OCI-M2 (cell line): Measurements from ENCODE around the gene PCSK6.

ENCODE experiments used
- DNase-seq: peaks from one replicate; lab custom pipeline; 2025; ENCODE audit not compliant: unreplicated experiment; lab: John Stamatoyannopoulos, UW

PCSK6 gene

DNA sequence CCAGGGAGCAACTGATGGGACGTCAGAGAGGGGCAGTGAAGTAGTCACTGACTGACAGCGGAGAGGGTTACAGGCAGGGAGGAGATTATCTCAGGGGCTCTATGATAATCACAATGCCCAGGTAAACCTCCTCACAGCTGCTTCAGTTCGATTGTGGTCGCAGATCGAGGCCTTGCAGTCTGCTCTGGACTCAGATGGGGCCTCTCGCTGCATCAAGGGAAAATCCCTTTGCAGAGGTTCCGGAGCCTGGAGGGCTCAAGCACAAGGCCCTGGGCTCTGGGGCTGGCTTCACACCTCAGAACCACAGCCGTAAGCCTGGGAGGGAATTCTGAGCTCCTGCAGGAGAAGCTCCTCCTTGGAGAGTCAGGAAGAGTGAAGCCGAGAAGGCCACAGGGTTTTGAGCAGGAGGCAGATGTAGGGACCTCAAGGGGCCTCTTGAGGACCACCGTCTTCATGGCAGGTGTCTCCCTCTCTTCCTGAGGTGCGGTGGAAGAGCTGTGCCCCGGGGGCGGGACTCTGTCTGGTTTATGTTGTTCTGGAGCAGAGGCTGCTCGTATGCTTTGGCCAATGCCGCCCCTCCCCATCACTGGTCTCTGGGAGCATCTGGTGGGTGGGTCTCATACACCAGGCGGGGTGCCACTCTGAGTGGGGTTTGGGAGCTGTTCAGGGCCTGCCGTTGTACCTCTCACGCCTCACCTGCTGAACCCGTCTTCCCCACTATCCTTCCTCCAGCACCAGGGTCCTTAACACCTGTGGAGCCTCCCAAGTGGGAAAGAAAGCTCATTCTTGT lies 175.0 kb downstream of the PCSK6 start:
- DNase-seq: no peak

DNA sequence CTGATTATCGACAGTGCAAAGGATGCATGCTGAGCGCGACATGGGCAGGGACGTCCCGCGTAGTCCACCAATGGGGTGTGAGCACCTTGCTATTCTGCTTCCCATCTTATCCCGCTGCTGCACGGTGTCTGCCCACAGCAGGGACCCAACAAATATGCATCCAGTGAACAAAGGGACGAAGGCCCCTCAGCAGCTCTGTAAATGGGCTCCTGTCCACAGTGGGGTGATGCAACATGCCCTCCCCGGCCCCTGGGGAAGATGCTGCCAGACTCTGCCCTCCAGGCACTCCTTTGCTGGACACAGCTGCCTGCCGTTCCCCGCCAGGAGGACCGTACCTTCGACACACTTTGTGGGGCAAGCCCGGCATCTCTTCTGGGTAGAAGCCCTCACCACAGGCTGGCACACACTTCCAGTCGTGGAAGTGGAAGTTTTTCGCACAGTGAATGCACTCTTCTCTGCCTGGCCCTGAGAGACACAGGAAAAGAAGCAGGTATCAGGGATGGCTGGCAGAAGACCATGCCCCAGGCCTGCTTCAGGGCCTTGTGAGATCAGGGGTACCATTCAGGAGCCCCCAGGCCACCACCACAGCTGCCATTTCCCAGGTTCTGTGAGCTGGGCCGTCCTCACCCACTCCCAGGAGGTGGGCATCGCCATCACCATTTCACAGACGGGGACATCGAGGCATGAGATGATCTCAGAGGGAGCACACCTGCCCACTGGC lies 176.3 kb downstream of the PCSK6 start:
- no peak for DNase-seq

- DNase-seq: no peak
Measured at GRCh38 chr15:101310508-101310907, 179.0 kb downstream of the PCSK6 start.

- DNase-seq: no peak
Measured at GRCh38 chr15:101310161-101310480, 179.4 kb downstream of the PCSK6 start.

GRCh38 chr15:101309436-101310160 lies 179.9 kb downstream of the PCSK6 start:
- no peak for DNase-seq

DNA sequence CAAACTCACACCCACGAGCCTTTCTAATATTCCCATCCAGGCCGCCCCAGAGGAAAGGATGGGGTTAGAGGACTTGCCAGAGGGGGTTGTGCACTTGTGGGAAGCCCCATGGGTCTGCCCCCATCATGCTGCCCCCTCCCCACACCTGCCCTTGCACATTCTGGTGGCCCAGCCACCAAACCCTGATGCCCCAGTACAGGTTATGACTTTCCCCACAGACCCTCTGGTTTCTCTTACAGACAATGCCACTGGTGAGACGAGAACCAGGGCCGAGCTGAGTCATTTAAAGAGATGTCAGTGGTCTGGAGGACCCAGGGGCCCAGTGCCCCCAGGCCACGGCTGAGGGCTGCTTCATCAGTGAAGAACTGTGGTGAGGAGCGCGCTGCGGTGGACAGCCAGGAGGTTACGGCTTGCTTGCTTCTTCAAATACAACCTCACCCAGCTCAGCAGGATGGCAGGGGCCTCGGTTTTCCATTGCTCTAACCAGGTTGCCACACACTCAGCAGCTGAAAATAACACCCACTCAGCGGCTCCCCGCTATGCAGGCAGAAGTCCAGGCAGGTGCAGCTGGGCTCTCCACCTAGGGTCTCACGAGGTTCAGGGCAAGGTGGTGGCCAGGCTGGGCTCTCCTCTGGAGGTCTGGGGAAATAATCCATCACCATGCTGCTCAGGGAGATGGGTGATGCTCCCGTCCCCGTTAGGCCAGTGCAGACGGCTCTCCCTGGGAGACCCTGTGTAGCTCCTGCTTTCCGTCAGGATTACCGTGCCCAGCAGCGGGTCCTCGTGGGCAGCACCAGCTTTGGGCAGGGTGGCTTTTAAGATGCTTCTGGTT lies 180.7 kb downstream of the PCSK6 start:
- no peak for DNase-seq

DNA sequence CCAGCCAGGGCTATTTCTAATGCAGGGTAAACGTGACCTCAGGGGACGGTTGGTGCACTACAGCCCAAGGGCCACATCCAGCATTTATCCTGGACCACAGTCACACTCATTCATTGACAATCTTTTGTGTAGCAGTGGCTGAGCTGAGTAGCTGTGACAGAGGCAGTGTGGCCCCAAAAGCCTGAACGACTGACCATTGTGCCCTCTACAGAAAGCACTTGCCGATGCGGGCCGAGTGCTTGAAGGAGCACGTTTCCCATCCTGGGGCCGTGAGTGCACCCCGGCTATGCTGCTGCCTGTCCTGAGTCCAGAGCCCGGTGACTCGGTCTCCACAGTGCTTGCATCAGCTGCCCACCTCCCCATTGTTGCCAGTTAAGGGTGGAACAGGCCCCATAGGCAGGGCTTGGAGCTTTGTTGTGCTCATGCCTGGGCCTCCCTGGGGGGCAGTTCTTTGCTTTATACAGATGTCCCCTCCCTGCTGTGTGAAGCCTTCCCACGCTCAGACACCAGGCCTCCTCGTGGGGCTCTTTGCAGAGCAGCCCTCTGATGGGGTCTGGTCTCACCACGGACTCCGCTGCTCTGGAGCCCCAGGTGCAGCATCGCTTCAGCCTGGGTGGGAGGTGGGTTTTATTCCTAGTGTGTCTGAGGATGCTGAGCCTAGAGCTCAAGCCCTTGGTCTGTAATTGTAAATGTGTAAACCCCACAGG lies 181.5 kb downstream of the PCSK6 start:
- DNase-seq: no peak

DNA sequence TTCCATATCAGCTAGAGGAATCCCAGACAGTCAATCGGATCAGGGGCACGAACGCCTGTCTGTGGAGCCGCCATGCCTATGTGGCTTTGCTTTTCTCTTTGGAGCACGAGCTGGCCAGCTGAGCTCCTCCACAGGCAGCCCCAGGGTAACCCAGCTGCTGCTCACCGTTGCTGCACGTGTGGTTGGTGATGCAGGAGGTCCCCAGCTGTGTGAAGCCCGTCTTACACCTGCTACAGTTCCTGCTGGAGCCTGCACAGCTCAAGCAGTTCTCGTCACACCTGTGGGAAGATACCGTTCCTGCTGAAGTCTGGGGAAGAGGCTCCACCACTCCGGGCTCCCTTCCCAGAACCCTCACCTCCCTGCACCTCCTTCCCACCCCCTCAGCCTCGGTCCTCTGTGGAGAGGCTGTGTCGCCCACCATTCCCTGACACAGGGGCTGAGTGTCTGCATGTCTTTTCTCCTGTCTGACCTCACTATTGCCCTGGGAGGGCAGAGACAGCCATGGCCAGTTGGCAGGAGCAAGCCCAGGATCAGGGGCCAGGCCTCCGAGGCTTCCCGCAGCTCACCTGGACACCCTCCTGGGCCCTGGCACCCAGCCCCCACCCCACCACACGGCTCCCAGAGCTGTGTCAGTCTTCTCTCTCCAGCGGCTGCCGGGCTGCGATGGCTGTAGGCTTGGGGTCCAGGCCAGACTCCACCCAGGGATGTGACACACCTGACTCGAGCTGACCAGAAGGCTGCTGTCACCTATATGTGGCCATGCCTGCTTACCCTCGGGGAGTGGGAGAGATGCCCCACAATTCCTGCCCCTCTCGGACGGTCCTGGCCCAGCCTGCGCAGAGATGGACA lies 182.2 kb downstream of the PCSK6 start:
- DNase-seq: no peak

GRCh38 chr15:101306341-101307047 lies 183.0 kb downstream of the PCSK6 start:
- DNase-seq: no peak

DNA sequence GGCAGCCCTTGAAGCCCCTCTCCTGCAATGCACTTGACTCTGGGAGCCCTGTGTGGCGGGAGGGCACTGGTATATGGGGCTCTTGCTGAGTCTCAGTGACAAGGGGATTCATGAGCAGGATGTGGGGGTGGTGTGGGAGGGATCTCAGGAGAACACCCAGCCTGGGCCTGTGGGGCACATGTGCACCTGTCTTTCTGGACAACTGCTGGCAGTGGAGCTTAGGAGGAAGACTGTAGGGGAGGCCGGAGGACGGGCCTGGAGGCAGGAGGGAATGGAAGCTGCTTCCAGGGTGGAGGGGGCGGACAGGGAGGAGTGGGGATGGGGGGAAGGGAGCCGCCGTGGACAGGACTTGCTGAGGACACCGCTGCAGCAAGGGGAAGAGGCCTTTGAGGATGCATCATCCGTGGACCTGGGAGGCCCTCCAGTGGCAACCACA lies 183.7 kb downstream of the PCSK6 start:
- no peak for DNase-seq

DNA sequence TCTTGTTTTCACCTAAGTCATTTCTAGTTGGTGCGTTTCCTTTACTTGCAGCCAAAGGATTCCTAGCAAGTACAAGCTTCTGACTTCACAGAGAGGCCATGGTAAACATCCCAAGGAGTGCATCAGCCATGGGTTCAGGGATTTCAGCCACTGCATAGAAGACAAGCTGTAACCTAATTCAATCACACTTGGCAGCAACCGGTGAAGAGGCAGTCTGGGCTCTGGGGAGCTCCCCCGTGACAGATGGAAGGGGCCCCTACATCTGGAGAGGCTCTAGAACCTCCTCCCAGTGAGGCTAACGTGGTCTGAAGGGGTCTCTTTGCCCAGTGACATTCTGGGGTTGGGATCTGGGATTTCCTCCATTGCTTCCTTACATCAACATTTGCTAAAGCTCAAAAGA lies 186.1 kb downstream of the PCSK6 start:
- DNase-seq: no peak

GRCh38 chr15:101296418-101297405 lies 192.8 kb downstream of the PCSK6 start:
- no peak for DNase-seq

DNA sequence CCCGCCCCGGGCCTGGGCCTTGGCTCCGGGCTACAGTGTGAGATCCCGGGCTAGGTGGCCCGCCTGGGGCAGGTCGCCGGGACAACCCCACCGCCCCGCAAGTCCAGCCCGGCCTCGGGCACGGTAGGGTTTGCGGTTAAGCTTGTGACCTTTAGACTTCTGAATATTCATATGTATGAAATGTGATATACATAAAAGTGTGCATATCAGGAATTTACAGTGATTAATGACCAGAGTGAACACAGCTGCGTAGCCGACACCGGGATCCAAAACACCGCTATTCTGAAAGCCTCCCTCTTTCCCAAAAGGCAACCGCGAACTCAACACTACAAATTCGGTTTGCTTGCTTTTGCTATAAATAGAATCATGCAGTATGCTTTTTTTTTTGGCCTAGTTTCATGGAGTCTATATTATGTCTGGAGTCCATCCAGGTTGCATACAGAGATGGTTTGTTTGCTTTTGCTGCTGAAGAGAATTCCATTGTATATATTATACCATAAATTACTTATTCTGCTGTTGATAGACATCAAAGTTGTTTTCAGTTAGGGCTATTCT lies 193.8 kb downstream of the PCSK6 start:
- no peak for DNase-seq

- DNase-seq: peak; percentile 22
Measured at GRCh38 chr15:101294731-101295606, 194.5 kb downstream of the PCSK6 start, which contains the start of gene SNRPA1. Gene SNRPA1, minus strand, starts transcription at chr15:101295248. Its CDS starts 70 bp downstream, at chr15:101295178.

- DNase-seq: no peak
Measured at GRCh38 chr15:101293122-101293521, 196.4 kb downstream of the PCSK6 start.

GRCh38 chr15:101288905-101289513 lies 200.5 kb downstream of the PCSK6 start:
- DNase-seq: no peak
